ENCODE data around the gene TNRC6B.

DNA sequence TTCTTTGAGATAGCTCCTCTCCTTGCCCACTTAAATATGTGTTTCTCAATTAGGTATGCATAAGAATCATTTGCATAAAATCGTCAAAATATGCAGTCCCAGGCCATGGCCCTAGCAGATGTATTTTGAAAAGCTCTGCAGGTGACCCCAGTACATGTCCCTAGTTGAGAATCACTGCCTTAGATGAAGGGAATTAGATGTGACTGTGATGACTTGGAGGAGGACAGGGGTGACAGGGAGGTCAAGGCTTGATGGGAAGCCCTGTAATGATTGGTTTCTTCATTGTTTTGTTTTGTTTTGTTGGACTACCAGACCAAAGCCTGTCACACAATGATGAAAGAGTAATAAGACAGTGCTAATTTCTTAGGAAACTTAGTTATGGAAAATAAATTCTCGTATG, 74.4 kb downstream of the TNRC6B start:
- TF ChIP-seq, protein P1, sequence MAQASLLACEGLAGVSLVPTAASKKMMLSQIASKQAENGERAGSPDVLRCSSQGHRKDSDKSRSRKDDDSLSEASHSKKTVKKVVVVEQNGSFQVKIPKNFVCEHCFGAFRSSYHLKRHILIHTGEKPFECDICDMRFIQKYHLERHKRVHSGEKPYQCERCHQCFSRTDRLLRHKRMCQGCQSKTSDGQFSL (CRISPR knock-in tag; IDR thresholded peaks at IDR 0.05): no peak
- TF ChIP-seq, protein P2, sequence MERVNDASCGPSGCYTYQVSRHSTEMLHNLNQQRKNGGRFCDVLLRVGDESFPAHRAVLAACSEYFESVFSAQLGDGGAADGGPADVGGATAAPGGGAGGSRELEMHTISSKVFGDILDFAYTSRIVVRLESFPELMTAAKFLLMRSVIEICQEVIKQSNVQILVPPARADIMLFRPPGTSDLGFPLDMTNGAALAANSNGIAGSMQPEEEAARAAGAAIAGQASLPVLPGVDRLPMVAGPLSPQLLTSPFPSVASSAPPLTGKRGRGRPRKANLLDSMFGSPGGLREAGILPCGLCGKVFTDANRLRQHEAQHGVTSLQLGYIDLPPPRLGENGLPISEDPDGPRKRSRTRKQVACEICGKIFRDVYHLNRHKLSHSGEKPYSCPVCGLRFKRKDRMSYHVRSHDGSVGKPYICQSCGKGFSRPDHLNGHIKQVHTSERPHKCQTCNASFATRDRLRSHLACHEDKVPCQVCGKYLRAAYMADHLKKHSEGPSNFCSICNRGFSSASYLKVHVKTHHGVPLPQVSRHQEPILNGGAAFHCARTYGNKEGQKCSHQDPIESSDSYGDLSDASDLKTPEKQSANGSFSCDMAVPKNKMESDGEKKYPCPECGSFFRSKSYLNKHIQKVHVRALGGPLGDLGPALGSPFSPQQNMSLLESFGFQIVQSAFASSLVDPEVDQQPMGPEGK (CRISPR knock-in tag; IDR thresholded peaks at IDR 0.05): no peak
- TF ChIP-seq STAG1 (CRISPR knock-in tag; IDR thresholded peaks at IDR 0.05) (no peak), ZNF451 (CRISPR knock-in tag; IDR thresholded peaks at IDR 0.05) (no peak), GTF2F1 (IDR thresholded peaks at IDR 0.05; ENCODE audit: low read length) (no peak), ZBTB7A (CRISPR knock-in tag; IDR thresholded peaks at IDR 0.05) (no peak), CREB1 (IDR thresholded peaks at IDR 0.05) (no peak), CREB1 (CRISPR knock-in tag; IDR thresholded peaks at IDR 0.05) (no peak), POLR2AphosphoS5 (IDR thresholded peaks at IDR 0.05; ENCODE audit: low read depth, low read length) (no peak), ZNF207 (IDR thresholded peaks at IDR 0.05; ENCODE audit: borderline replicate concordance) (no peak), PHF5A (CRISPR knock-in tag; IDR thresholded peaks at IDR 0.05; ENCODE audit: low read depth, unreplicated experiment) (no peak)
- TF ChIP-seq, protein P3, sequence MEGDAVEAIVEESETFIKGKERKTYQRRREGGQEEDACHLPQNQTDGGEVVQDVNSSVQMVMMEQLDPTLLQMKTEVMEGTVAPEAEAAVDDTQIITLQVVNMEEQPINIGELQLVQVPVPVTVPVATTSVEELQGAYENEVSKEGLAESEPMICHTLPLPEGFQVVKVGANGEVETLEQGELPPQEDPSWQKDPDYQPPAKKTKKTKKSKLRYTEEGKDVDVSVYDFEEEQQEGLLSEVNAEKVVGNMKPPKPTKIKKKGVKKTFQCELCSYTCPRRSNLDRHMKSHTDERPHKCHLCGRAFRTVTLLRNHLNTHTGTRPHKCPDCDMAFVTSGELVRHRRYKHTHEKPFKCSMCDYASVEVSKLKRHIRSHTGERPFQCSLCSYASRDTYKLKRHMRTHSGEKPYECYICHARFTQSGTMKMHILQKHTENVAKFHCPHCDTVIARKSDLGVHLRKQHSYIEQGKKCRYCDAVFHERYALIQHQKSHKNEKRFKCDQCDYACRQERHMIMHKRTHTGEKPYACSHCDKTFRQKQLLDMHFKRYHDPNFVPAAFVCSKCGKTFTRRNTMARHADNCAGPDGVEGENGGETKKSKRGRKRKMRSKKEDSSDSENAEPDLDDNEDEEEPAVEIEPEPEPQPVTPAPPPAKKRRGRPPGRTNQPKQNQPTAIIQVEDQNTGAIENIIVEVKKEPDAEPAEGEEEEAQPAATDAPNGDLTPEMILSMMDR (CRISPR knock-in tag; IDR thresholded peaks at IDR 0.05): no peak
